AG04450 (cell line): Measurements from ENCODE around the gene KCNK16. TPM values are rescaled to one million over a fixed set of nuclear protein-coding genes. Genes with fewer than 3 reads are reported as not detected.

Experiments used
- CTCF ChIA-PET: fragments of 300-600, 350-600 bp; formaldehyde crosslinking; extraction: SDS; loops from one replicate; lab custom pipeline; 2022; ENCODE audit warnings: antibody characterized with exemption, inconsistent platforms; lab: Charles Lee
- POLR2A ChIA-PET: fragments of 350-600 bp; formaldehyde crosslinking; extraction: SDS; loops from one replicate; lab custom pipeline; 2021; ENCODE audit warnings: antibody characterized with exemption, inconsistent platforms; lab: Yijun Ruan, JAX
- DNase-seq: peaks from one replicate; pipeline ENCODE4 v3.0.0-alpha.2; 2011; ENCODE audit warnings: low read depth, low spot score
- H3K27ac ChIP-seq: one replicate; pipeline ENCODE4 v1.5.1; 2012; ENCODE audit warnings: low read depth, low read length, control low read depth
- H3K27me3 ChIP-seq: one replicate; pipeline ENCODE4 v1.6.0; 2012; ENCODE audit warnings: low read length; ENCODE audit not compliant: control insufficient read depth, insufficient read depth
- H3K4me3 ChIP-seq: 2 replicates; pipeline ENCODE4 v1.5.1; 2011; ENCODE audit warnings: mild to moderate bottlenecking, low read depth, low read length, control low read depth
- H3K9me3 ChIP-seq: 2 replicates; pipeline ENCODE4 v1.5.1; 2012; ENCODE audit warnings: low read length; ENCODE audit not compliant: control insufficient read depth, insufficient read depth
- CTCF ChIP-seq: IDR thresholded peaks from 2 replicates; pipeline ENCODE4 v1.5.1; 2011; ENCODE audit warnings: low read depth, low read length, control low read depth, inconsistent platforms
- polyA plus RNA-seq: library from polyadenylated mRNA; depleted of rRNA; stranded (reverse); fragments of >200 nt; gene quantifications from 2 replicates; pipeline ENCODE4 v1.2.3, GENCODE V29; 2011

Gene KCNK16
- polyA plus RNA-seq, 1 experiment, result not detected

- POLR2A ChIA-PET, result no interaction called here
- H3K4me3 ChIP-seq, result no peak overlapping the region
- CTCF ChIA-PET, result no interaction called here
- H3K27me3 ChIP-seq, result no peaks in the 10 kb centered on the region
- TF ChIP-seq CTCF, result no peak
- no peaks in the 10 kb centered on the region for H3K9me3 ChIP-seq
- DNase-seq, result no peak
- no peak overlapping the region for H3K27ac ChIP-seq
Observed at GRCh38 chr6:39330476-39330875, 8.0 kb upstream of the KCNK16 start.

GRCh38 chr6:39330057-39330456, 7.6 kb upstream of the KCNK16 start:
- no peak for DNase-seq
- Histone ChIP-seq H3K27ac (no peak overlapping the region), H3K4me3 (no peak overlapping the region), H3K27me3 (no peaks in the 10 kb centered on the region), H3K9me3 (no peaks in the 10 kb centered on the region)
- POLR2A ChIA-PET, result no interaction called here
- CTCF ChIA-PET, result no interaction called here
- no peak for TF ChIP-seq CTCF

- Histone ChIP-seq H3K27ac (no peak overlapping the region), H3K9me3 (no peaks in the 10 kb centered on the region), H3K4me3 (no peak overlapping the region), H3K27me3 (no peaks in the 10 kb centered on the region)
- CTCF ChIA-PET, result no interaction called here
- POLR2A ChIA-PET, result no interaction called here
- TF ChIP-seq CTCF, result no peak
- DNase-seq, result no peak
Observed at GRCh38 chr6:39328066-39328465, 5.6 kb upstream of the KCNK16 start.

GRCh38 chr6:39327507-39327906, 5.0 kb upstream of the KCNK16 start:
- POLR2A ChIA-PET, result no interaction called here
- CTCF ChIA-PET, result no interaction called here
- H3K27ac ChIP-seq, result no peak overlapping the region
- no peak for DNase-seq
- no peak overlapping the region for H3K4me3 ChIP-seq
- H3K9me3 ChIP-seq, result no peaks in the 10 kb centered on the region
- no peak for TF ChIP-seq CTCF
- no peaks in the 10 kb centered on the region for H3K27me3 ChIP-seq

- ChIA-PET CTCF (no interaction called here), POLR2A (no interaction called here)
- no peak overlapping the region for H3K27ac ChIP-seq
- no peaks in the 10 kb centered on the region for H3K9me3 ChIP-seq
- no peak for TF ChIP-seq CTCF
- H3K4me3 ChIP-seq, result no peak overlapping the region
- H3K27me3 ChIP-seq, result no peaks in the 10 kb centered on the region
- DNase-seq, result no peak
Observed at GRCh38 chr6:39321761-39322160, 741 bp downstream of the KCNK16 start.
